ENCODE measurements around the gene PROSER2. TPM values are rescaled to one million over a fixed set of nuclear protein-coding genes. Genes with fewer than 3 reads are reported as not detected.

Gene PROSER2
- total and polyA plus RNA-seq, 10 donors, result 1.6 to 15.4 (median 6.1) TPM

- no peak for DNase-seq
- H3K27ac ChIP-seq, result no peak overlapping the region
- no peak overlapping the region for H3K4me3 ChIP-seq
- no peaks in the 10 kb centered on the region for H3K9me3 ChIP-seq
- no peak for TF ChIP-seq POLR2A (IDR thresholded peaks at IDR 0.05)
- no peak for TF ChIP-seq POLR2AphosphoS5 (IDR thresholded peaks at IDR 0.05)
- no peak for TF ChIP-seq CTCF (IDR thresholded peaks at IDR 0.05 in 8 of 11, conservative IDR thresholded peaks at IDR 0.05 in 3 of 11)
- H3K27me3 ChIP-seq (replicated peaks in 1 of 7), result peaks cover 0 to 22% (median 11%) of the 10 kb centered on the region in 7 donors
- no peaks in the 10 kb centered on the region for H3K36me3 ChIP-seq
- 81 to 88% (median 84%) methylated on average over 3 of the region's 3 CpGs for WGBS, 5 donors
- intact Hi-C loops (cut with DNase I; ENCODE audit: low total_unique reads), result no loop called here
- peaks cover 0 to 44% (median 23%) of the 10 kb centered on the region in 6 donors for H3K4me1 ChIP-seq
Measured at GRCh38 chr10:11819027-11819426, 4.1 kb upstream of the PROSER2 start.

- intact Hi-C loops (cut with DNase I; ENCODE audit: low total_unique reads), result no loop called here
- peaks cover 0 to 36% (median 12%) of the 10 kb centered on the region in 7 donors for H3K27me3 ChIP-seq (replicated peaks in 1 of 7)
- WGBS, 5 donors, result 73 to 87% (median 79%) methylated on average over 5 of the region's 5 CpGs
- H3K4me3 ChIP-seq, result no peak overlapping the region
- TF ChIP-seq POLR2AphosphoS5 (IDR thresholded peaks at IDR 0.05) (no peak), CTCF (IDR thresholded peaks at IDR 0.05 in 8 of 11, conservative IDR thresholded peaks at IDR 0.05 in 3 of 11) (no peak), POLR2A (IDR thresholded peaks at IDR 0.05) (no peak)
- H3K27ac ChIP-seq, result no peak overlapping the region
- no peak for DNase-seq
- H3K9me3 ChIP-seq, result no peaks in the 10 kb centered on the region
- H3K36me3 ChIP-seq, result no peaks in the 10 kb centered on the region
- H3K4me1 ChIP-seq, result peaks cover 0 to 50% (median 25%) of the 10 kb centered on the region in 6 donors
Measured at GRCh38 chr10:11822026-11822756, 965 bp upstream of the PROSER2 start.

GRCh38 chr10:11822809-11823121 is 391 bp upstream of the PROSER2 start:
- Histone ChIP-seq H3K27me3 (replicated peaks in 1 of 7) (peaks cover 0 to 36% (median 12%) of the 10 kb centered on the region in 7 donors), H3K27ac (peak overlapping the region; percentile 60 to 89 (median 82)), H3K9me3 (no peaks in the 10 kb centered on the region), H3K36me3 (no peaks in the 10 kb centered on the region), H3K4me3 (peak overlapping the region; percentile 59 to 81 (median 69)), H3K4me1 (peaks cover 0 to 54% (median 26%) of the 10 kb centered on the region in 6 donors)
- no peak for TF ChIP-seq CTCF (IDR thresholded peaks at IDR 0.05 in 8 of 11, conservative IDR thresholded peaks at IDR 0.05 in 3 of 11)
- TF ChIP-seq POLR2A (IDR thresholded peaks at IDR 0.05), result no peak
- no peak for TF ChIP-seq POLR2AphosphoS5 (IDR thresholded peaks at IDR 0.05)
- intact Hi-C loops (cut with DNase I; ENCODE audit: low total_unique reads), result no loop called here
- DNase-seq, result no peak
- WGBS, 5 donors, result 56 to 72% (median 59%) methylated on average over 7 to 8 of the region's 8 CpGs

- H3K9me3 ChIP-seq, result no peaks in the 10 kb centered on the region
- peaks cover 0 to 59% (median 28%) of the 10 kb centered on the region in 6 donors for H3K4me1 ChIP-seq
- DNase-seq, result no peak
- TF ChIP-seq POLR2AphosphoS5 (IDR thresholded peaks at IDR 0.05), result no peak
- no peak for TF ChIP-seq CTCF (IDR thresholded peaks at IDR 0.05 in 8 of 11, conservative IDR thresholded peaks at IDR 0.05 in 3 of 11)
- TF ChIP-seq POLR2A (IDR thresholded peaks at IDR 0.05), result no peak
- no peaks in the 10 kb centered on the region for H3K36me3 ChIP-seq
- intact Hi-C loops (cut with DNase I; ENCODE audit: low total_unique reads), result no loop called here
- peak overlapping the region; percentile 59 to 81 (median 69) for H3K4me3 ChIP-seq
- 4 to 9% (median 5%) methylated on average over 6 of the region's 6 CpGs for WGBS, 5 donors
- H3K27me3 ChIP-seq (replicated peaks in 1 of 7), result peaks cover 0 to 36% (median 12%) of the 10 kb centered on the region in 7 donors
- H3K27ac ChIP-seq, result peak overlapping the region in 7 of 8 donors; percentile 72 to 89 (median 82)
Measured at GRCh38 chr10:11823989-11824346, 812 bp downstream of the PROSER2 start.

Data from spleen (tissue), 11 donors.